ENCODE data around the gene PPOX.
A peak's percentile ranks its signal among the peaks of the same experiment; 100 is the strongest.

Gene PPOX

DNA sequence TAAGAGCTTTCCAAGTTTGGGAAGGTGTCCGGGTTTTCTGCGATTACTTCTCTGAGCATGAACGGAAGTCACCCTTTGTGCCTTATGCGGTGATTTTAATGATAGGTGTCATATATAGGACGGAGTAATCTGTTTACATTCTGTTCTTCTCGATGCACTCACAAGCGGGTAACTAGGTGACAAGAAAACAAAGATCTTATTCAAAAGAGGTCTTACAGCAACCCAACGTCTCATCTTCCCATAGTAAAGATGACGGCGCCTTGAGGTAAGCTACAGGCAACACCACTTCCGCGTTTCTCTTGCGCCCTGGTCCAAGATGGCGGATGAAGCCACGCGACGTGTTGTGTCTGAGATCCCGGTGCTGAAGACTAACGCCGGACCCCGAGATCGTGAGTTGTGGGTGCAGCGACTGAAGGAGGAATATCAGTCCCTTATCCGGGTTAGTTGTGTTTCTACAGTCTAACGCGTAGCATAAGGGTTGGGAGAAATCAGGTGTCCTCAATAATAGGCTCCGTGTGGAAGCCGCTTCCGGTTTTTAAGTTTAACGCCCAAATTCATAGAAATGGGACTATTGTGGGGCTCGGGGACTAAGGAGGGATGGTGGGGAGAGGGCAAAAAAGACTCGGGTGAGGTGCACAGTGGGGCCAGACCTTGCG, 12.4 kb upstream of the PPOX start, which contains the start of gene UFC1:
Gene UFC1, plus strand, starts transcription at position 297 of the 656 bp plus-strand sequence. Its CDS starts 20 bp downstream, at position 317.
- peak; percentile 95 for DNase-seq

GRCh38 chr1:161157867-161158266, 8.4 kb upstream of the PPOX start:
- no peak for DNase-seq

DNA sequence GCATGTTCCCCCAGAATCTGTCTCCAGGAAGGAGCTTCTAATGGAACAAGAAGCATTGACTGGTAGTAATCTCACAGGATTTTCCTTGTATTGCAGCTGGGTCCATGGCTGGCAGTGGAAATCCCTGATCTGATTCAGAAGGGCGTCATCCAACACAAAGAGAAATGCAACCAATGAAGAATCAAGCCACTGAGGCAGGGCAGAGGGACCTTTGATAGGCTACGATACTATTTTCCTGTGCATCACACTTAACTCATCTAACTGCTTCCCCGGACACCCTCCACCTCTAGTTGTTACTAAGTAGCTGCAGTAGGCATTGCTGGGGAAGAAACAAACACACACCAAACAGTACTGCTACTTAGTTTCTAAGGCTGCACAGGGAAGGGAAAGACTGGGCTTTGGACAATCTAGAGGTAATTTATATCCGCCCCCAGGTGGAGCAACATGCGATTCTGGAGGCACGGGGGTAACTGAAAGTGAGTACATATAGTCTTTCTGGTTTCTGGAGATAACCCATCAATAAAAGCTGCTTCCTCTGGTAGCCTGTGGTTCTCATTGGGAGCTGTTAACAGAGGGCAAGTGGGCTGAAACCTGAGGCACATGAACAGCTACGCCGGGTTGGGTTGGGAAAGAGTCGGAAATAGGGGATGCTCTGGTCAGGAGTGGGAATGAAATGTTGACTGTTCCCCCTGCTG, 7.8 kb upstream of the PPOX start:
- DNase-seq = no peak

DNA sequence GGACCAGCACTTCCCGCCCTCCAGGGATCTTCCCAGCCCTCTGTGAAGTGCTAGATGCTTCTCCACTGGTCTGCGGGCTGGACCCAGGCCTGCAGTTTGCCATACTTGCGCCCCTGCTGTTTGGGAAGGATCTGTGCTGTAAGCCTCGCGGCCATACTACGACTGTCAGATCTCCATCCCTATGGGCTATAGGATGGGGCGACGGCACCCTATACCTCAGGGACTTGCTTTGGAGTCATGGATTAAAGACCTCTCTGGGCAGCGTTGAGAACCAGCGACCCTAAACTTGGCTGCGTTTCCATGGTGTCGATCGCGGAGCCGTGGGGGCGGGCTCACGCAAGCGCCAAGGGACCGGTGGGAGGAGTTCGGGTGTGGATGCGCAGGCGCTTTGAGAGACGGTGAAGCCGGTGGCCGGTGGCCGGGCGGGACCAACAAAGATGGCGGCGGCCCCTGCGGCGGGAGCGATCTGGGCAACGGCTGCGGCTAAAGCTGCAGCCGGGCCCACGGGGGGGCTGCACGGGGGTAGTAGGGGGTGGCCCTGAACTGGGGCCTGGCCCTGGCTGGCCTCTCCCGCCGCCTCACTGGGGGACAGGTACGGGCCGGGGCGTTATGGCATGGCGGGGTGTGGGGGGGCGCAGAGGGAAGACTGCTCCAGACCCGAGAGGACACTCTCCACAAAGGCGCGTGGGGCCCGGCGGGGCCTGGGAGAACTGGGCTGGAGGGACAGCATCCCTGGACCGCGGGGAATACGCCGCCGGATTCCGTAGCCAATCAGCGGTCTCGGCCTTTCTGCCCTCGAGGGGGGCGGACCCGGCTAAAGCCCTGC, 6.9 kb upstream of the PPOX start, which contains the start of gene USP21:
Gene USP21, plus strand, starts transcription at position 414 of the 826 bp plus-strand sequence. CDS start 1,141 bp downstream, outside the sequence.
- DNase-seq = peak; percentile 88

DNA sequence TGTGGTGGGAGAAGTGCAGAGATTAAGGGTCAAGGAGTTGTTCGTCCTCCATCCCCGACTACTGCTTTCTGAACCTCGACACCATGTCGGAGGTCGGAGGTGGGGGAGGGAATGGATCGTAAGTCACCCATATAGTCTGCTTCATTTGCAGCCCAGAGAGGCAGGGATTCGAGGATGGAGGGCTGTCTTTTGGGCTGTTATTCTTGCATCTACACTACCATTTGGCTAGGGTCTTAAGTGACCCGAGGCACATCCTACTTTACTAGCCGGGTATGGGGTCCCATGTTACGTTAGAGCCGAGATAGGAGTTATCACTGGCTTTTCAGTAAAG, 6.3 kb upstream of the PPOX start:
- no peak for DNase-seq

DNA sequence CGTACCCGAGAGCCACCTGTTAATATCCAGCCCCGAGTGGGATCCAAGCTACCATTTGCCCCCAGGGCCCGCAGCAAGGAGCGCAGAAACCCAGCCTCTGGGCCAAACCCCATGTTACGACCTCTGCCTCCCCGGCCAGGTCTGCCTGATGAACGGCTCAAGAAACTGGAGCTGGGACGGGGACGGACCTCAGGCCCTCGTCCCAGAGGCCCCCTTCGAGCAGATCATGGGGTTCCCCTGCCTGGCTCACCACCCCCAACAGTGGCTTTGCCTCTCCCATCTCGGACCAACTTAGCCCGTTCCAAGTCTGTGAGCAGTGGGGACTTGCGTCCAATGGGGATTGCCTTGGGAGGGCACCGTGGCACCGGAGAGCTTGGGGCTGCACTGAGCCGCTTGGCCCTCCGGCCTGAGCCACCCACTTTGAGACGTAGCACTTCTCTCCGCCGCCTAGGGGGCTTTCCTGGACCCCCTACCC, 5.5 kb upstream of the PPOX start:
- DNase-seq = no peak

DNA sequence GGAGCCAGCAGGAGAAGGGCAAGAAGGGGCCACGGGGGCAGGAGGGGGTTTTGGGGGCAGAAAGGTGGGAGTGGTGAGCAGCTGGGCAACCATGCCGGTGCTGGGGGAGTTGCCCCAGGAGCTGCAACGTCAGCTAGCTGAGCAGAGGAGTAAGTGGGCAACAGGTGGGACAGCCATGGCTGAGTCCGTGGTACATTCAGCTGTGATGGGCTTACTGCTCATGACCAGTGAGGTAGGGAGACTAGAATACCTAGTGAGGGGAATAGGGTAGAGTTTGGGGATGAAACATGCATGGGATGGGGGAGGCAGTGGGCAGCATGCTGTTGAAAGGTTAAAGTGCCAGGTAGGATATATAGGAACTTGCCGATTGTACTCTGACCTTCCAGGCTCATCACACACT, 4.6 kb upstream of the PPOX start:
- no peak for DNase-seq

DNA sequence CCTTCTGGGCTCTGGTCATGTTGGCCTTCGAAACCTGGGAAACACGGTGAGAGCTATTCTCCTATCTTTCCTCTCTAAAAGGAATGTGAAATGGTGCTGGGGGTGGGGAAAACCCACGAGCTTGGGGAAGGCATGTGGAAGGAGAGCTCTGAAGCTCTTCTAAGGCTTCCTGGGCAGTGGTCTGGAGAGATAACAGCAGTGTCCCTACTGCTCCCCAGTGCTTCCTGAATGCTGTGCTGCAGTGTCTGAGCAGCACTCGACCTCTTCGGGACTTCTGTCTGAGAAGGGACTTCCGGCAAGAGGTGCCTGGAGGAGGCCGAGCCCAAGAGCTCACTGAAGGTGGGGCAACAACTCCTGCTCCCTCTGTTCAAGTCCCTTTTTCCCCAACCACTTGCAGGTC, 4.2 kb upstream of the PPOX start:
- DNase-seq = no peak

- no peak for DNase-seq
Measured at GRCh38 chr1:161162806-161163205, 3.4 kb upstream of the PPOX start.

- DNase-seq = no peak
Measured at GRCh38 chr1:161163793-161164192, 2.4 kb upstream of the PPOX start.

- DNase-seq = no peak
Measured at GRCh38 chr1:161164901-161165610, 1.2 kb upstream of the PPOX start.

DNA sequence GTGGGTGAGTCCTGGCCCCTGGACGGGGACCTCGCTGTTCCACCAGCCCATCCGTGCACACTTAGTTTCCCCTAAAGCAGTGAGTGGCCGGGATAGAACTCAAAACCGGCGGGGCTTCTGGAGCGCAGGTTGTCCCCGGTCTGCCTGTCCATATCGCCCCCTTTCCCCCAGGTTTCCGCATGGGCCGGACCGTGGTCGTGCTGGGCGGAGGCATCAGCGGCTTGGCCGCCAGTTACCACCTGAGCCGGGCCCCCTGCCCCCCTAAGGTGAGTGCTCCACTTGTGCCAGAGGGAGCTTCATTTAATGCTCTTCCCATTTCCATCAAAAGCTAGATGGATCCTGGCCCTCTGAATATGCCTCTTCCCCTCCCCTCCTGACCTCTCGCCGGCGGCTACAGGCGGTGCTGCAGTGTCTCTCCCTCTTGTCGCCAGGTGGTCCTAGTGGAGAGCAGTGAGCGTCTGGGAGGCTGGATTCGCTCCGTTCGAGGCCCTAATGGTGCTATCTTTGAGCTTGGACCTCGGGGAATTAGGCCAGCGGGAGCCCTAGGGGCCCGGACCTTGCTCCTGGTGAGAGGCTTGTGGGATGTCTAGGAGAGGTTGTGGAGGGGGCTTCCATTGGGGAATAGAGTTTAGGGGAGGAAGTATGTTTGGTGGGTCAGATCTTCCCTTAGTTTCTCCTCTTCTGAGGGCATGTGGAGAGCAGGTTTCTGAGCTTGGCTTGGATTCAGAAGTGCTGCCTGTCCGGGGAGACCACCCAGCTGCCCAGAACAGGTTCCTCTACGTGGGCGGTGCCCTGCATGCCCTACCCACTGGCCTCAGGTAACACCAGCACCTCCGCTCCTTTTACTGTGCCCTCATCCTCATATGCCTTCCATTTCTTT, 683 bp downstream of the PPOX start:
- no peak for DNase-seq

DNA sequence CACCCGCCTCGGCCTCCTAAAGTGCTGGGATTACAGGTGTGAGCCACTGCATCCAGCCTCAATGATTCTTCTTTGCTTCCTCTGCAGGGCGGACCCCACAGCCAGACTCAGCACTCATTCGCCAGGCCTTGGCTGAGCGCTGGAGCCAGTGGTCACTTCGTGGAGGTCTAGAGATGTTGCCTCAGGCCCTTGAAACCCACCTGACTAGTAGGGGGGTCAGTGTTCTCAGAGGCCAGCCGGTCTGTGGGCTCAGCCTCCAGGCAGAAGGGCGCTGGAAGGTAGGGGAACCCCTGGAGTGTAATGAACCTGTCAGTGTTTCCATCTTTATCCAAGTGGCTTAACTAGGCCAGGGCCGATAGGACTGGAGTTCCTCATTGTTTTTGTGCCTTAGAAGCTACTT, 2.7 kb downstream of the PPOX start:
- no peak for DNase-seq

DNA sequence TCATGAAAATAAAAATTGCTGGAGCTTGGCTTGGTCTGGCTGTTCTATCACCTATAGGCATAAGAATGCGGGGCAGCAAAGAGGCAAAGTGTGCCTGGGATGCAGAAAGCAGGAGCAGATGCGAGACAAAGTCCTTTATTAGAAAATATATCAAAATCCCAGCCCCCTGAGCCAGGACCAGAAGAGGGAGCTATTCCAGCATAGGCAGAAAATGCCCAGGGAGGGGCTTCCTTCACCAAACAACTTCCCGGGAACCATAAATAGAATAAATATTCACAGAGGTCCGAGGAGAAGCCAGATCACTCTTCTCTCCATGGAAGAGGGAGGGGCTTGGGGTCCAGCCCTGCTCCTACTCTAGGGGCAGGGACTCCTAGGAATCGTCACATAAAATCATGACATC, 5.0 kb downstream of the PPOX start:
- DNase-seq = no peak

DNA sequence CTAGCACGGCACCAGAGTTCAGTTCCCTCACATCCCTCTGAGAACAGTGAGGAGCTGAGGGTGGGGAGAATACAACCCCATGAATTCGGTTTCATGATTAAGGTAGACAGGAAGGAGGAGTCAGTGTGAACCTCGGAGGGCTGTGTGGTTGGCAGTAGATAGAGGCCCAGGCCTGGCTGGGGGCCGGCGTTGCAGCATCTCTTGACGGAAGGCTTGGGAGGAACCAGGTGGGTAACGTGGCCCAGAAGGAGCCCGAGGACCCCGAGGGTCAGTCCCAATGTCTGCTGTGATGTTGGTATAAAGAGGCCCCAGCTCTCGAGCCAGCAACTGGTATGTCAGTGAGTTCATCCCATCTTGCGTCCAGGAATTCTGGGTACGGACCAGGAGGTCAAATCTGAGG, 5.5 kb downstream of the PPOX start:
- DNase-seq = no peak

DNA sequence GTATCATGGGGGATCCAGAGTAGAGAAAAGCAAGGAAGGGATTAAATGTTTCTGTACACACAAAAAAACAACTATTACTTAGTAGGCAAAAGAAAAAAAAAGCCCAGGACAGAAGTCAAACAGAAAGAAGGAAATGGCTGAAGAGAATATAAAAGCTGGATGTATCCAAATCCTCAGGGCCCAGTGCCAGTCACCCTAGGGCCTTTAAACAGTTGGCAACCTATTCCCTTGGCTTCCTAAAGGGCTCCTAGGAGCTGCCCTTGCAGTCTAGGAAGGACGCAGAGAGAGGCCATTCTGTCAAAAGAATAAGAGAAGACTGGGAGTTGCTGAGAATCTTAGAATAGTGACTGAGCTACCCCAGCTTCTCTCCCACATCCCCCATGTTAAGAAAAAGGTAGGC, 6.1 kb downstream of the PPOX start:
- DNase-seq = no peak

DNA sequence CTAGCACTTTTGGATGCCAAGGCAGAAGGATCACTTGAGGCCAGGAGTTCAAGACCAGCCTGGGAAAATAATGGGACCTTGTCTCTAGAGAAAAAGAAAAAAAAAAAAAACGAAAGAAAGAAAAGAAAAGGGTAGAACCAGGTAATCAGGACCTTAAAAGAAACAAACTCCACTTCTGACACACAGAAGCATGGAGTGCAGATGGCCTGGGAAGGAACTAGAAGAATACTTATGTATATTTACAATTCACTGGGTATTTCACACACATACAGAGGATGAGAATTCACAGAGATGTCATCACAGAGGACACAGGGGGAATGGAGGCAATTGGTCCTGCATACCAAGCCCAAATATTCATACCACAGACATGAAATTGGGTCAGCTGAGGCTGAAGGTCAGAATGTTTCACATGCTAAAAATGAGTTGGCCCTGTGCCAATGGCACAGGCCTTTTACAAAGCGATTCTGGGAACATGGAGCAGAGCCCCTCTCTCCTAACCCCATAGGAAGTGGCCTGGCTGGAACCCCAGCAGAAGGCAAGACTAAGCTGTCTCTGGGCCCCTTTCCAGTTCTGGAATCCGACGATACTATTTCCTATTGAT, 6.7 kb downstream of the PPOX start:
- no peak for DNase-seq

DNA sequence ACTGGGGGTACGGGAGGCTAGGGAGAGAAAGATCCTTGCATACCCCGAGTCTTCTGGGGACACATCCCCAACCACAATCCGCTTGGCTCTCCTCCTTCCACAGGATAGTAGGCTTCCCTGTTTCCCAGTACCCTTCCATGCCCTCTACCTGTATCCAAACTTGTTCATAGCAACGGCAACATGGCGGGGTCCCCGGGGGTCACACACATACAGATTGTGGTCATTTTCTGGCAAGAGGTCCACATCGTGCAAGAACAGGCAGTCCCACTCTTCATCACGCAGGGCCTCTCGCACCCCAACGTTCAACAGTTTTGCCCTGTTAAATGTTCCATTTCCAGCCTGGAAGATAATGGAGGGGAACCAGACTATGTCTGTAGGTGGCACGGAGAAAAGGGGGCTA, 7.5 kb downstream of the PPOX start:
- no peak for DNase-seq

DNA sequence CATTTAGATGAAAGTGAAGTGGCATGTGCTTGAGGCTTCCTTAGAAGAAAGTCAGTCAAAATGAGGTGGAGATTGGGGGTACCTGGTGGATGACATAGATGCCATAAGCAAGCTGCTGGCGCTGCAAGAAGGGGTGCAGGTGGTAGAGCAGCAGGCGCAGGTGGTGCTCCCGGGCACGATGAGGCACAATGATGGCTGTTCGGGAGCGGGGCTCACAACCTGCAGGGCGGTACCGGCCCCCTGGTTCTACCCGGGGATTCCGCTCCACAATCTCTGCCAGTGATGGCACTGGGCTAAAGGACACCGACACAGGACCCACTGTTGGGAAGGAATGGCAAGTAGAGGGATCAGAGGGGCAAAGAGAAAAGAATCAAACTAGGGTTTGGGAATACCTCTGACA, 8.7 kb downstream of the PPOX start:
- no peak for DNase-seq

DNA sequence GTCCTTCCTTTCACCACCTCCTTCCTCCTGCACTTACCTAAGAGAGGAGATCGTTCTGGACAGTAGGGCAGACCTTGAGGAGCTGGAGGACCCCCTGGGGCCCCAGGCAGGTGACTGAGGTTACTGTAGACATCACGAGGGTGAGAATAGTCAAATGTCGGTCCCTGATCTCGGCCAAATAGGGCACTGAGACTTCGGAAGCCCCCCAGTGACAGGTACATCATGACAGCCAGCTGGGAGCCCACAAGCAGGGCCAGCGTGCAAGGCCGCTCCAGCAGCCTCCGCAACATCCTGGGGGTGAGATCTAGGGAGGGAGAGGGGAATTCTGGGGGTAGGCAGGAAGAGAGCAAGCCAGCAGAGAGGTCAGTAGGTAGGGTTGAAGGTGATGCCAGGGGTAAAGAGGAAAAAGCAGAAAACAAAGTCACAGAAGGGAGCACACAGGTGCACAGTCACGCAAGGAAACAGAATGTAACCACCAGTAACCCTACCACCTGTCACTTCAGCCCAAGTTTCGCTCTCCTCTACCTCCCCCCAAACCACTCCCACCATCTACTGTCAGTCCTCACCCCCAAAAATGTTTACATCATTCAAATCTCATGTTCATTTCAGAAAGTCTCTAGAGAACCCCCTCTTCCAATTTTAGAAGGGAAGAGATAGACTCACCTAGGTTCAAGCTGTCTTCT, 9.7 kb downstream of the PPOX start:
- no peak for DNase-seq
